LNCaP clone FGC (cell line): ENCODE measurements around the gene CXCR4.
"Not testable (repeated sequence)": the region's sequence is repeated elsewhere in the genome, so short reads cannot be mapped to it uniquely, and the experiment has no call there.

Source experiments
- DNase-seq: peaks from one replicate; pipeline ENCODE4 v3.0.0-alpha.2; 2011; ENCODE audit warnings: low read depth
- H3K4me3 ChIP-seq: 2 replicates; pipeline ENCODE4 v1.5.1; 2011; ENCODE audit warnings: mild to moderate bottlenecking, low read depth, low read length, control low read depth
- TF ChIP-seq, protein P1 (sequence below): IDR thresholded peaks from 2 replicates; pipeline ENCODE4 v1.5.1; 2012; ENCODE audit warnings: mild to moderate bottlenecking; ENCODE audit not compliant: control insufficient read depth, insufficient read depth; ENCODE audit errors: extremely low read depth

Gene CXCR4

DNA sequence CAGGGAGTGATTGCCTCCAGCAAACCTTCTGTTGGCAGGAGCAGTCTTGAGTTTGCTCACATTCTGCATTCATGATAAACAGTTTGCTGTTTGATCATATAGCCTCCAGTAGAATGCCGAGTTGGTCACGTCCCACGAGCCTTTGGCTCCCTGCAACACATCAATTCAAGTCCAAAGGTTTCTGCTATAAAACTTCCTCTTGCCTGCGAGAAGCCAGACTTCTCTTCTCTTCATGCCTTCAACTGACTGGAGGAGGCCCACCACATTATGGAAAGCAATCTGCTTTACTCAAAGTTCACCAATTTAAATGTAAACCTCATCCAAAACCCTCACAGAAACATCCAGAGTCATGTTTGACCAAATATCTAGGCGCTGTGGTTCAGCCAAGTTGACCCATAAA lies 40.8 kb downstream of the CXCR4 start:
- DNase-seq, result no peak
- H3K4me3 ChIP-seq, result no peak overlapping the region
- TF ChIP-seq, protein P1, sequence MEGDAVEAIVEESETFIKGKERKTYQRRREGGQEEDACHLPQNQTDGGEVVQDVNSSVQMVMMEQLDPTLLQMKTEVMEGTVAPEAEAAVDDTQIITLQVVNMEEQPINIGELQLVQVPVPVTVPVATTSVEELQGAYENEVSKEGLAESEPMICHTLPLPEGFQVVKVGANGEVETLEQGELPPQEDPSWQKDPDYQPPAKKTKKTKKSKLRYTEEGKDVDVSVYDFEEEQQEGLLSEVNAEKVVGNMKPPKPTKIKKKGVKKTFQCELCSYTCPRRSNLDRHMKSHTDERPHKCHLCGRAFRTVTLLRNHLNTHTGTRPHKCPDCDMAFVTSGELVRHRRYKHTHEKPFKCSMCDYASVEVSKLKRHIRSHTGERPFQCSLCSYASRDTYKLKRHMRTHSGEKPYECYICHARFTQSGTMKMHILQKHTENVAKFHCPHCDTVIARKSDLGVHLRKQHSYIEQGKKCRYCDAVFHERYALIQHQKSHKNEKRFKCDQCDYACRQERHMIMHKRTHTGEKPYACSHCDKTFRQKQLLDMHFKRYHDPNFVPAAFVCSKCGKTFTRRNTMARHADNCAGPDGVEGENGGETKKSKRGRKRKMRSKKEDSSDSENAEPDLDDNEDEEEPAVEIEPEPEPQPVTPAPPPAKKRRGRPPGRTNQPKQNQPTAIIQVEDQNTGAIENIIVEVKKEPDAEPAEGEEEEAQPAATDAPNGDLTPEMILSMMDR, result no peak

DNA sequence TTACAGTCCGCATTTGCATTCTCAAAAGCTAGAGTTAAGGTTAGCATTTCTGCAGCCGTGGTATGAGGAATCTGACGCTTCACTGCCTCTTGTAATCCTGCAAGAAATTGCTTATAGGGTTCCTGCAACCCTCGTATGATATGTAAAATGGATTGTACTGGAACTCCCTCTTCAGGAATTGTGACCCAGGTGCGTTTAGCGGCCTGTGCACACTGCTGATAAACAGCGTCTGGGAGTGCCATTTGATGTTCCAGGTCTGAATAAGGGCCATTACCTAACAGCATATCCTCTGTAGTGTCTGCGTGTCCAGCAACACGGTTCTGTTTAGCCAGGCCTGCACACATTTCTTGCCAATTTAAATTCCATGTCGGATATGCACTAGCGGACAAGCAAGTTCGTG lies 42.5 kb downstream of the CXCR4 start:
- TF ChIP-seq, protein P1, result no peak
- no peak for DNase-seq
- no peak overlapping the region for H3K4me3 ChIP-seq

DNA sequence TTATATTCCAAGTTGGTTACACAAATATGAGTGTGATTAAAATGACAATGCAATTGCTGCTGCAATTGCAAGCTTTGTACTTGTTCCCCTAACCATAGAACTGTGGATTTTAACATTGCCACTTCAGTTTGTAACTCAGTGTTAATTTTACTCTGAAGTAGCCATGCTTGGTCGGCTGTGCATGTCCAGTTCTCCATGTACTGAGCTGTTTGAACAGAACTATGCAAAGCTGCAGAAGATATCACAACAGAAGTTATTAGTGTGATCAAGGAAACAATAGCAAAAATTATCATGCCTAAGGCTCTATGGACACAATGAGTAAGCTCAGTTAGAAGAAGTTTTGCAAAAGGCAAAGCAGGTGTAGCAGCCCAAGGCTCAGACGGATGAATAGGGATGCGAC lies 45.3 kb downstream of the CXCR4 start:
- peak; percentile 4 for DNase-seq
- TF ChIP-seq, protein P1, result no peak
- H3K4me3 ChIP-seq, result no peak overlapping the region

DNA sequence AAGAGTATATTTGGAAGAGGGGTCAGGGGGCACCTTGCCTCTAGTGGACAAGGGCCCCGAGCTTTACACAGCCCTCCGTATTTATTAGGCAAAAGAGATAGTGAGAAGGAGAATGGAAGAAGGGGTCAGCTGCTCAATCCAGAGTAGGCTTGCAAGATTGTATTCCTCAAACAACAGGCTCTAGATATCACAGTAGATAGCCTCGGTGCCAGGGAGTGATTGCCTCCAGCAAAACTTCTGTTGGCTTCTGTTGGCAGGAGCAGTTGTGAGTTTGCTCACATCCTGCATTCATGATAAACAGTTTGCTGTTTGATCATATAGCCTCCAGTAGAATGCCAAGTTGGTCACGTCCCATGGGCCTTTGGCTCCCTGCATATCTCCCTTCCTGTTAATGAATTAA lies 46.1 kb downstream of the CXCR4 start:
- H3K4me3 ChIP-seq, DNase-seq: not testable (repeated sequence)

DNA sequence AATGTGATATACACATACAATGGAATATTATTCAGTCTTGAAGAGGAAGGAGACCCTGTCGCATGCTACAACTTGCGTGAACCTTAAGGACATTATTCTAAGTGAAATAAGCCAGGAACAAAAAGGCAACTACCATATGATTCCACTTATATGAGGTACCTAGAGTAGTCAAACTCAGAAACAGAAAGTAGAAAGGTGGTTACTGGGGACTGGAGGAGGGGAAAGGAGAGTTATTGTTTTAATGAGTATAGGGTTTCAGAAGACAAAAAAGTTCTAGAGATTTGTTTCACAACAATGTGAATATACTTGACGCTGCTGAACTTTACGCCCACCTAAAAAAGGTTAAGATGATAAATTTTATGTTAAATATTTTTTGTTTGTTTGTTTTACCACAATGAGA lies 47.0 kb downstream of the CXCR4 start:
- no peak for DNase-seq
- H3K4me3 ChIP-seq, result no peak overlapping the region
- TF ChIP-seq, protein P1, result no peak

DNA sequence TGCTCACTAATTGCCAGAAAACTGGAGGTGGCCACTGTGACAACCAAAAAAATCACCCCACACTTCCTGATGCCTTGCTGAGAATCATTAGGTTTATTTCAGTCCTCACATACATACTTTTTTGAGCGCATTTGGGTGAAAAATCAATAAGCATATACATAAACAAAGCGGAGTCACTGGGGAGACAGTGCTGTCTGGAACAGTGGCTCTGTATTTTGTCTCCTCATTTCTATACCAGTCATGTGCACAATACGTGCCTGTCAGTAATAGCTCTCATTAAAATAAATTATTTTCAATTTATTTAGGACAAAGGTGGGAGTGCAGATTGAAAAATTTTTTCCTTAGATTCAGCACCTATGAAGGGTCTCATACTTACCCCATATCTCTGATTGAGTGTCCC lies 48.2 kb downstream of the CXCR4 start:
- H3K4me3 ChIP-seq, result no peak overlapping the region
- TF ChIP-seq, protein P1, result no peak

DNA sequence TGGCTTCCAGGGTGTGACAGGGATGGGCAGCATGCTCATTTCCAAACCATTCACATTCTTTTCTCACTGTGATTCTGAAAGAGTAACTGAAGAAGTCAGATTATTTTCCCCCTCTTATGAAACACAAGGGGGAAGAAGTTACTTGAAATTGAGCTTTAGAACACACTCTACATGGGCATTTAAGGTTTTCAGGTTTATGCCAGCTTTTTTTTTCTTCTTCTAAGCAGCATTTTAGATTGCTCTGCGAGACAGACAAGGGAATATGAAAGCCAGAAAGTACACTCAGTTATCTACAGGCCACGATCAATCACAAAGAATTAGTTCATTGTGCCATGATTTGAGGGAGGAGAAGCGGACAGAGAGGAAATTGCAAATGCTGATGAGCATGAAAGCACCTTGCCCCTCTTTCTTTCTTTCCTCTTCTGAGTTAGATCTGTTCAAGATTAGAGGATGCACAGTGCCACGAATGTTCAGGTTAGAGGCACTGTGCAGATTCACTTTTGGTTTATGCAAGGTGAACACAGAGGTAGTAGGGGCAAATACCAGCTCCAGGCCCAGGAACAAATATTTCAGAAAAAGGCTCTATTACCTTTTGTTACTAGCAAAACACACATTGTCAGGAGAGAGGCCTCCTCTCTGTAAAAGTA lies 49.2 kb downstream of the CXCR4 start:
- DNase-seq, result no peak
- no peak overlapping the region for H3K4me3 ChIP-seq
- TF ChIP-seq, protein P1, result no peak

More for the DNA sequence above, 48.2 kb downstream of the CXCR4 start:
- no peak for DNase-seq
